GM19099 (cell line): ENCODE results near the gene MERTK.

Source experiments
- POLR2A ChIP-seq: IDR thresholded peaks from 3 replicates; pipeline ENCODE4 v1.6.1; 2011; ENCODE audit warnings: low read depth; ENCODE audit not compliant: insufficient read length; ENCODE audit errors: extremely low read depth

The MERTK gene

GRCh38 chr2:112065486-112065885, 167.1 kb downstream of the MERTK start:
- TF ChIP-seq POLR2A, result no peak

GRCh38 chr2:112065966-112066365, 167.6 kb downstream of the MERTK start:
- no peak for TF ChIP-seq POLR2A

- no peak for TF ChIP-seq POLR2A
These were observed 175.5 kb downstream of the MERTK start for GRCh38 chr2:112073875-112074274.

GRCh38 chr2:112074506-112074905, 176.1 kb downstream of the MERTK start:
- TF ChIP-seq POLR2A, result no peak

GRCh38 chr2:112075490-112076260, 177.3 kb downstream of the MERTK start:
- TF ChIP-seq POLR2A, result no peak

- TF ChIP-seq POLR2A, result no peak
These were observed 179.4 kb downstream of the MERTK start for GRCh38 chr2:112077814-112078213.
